Calu3 (cell line): ENCODE data around the gene GFRA1. TPM values are rescaled to one million over a fixed set of nuclear protein-coding genes. Genes with fewer than 3 reads are reported as not detected.

ENCODE experiments used
- BruUV-seq: library from RNA; stranded (reverse); fragments of 400-500 nt; replicated peaks from 2 replicates; lab custom pipeline; 2021; lab: Mats Ljungman, UMichigan
- CTCF ChIA-PET: fragments of 300-600 bp; sonication (Branson Sonifier 250); formaldehyde crosslinking; loops from one replicate; lab custom pipeline; 2022; ENCODE audit warnings: antibody characterized with exemption; lab: Charles Lee
- DNase-seq: peaks from one replicate; pipeline ENCODE4 v3.0.0; 2022
- H3K27ac Mint-ChIP-seq: one replicate; pipeline ENCODE4 v1.8.0; 2022; ENCODE audit warnings: mixed read lengths; ENCODE audit not compliant: unreplicated experiment
- H3K27me3 Mint-ChIP-seq: one replicate; pipeline ENCODE4 v1.8.0; 2022; ENCODE audit warnings: mixed read lengths; ENCODE audit not compliant: unreplicated experiment
- H3K36me3 Mint-ChIP-seq: one replicate; pipeline ENCODE4 v1.8.0; 2022; ENCODE audit warnings: mild to moderate bottlenecking, moderate library complexity, mixed read lengths; ENCODE audit not compliant: insufficient read depth, unreplicated experiment
- H3K4me1 Mint-ChIP-seq: one replicate; pipeline ENCODE4 v1.8.0; 2022; ENCODE audit warnings: mild to moderate bottlenecking, low read depth, mixed read lengths; ENCODE audit not compliant: unreplicated experiment
- H3K4me3 Mint-ChIP-seq: one replicate; pipeline ENCODE4 v1.8.0; 2022; ENCODE audit warnings: mild to moderate bottlenecking, low read depth, moderate library complexity, mixed read lengths; ENCODE audit not compliant: unreplicated experiment
- H3K9me3 Mint-ChIP-seq: one replicate; pipeline ENCODE4 v1.8.0; 2022; ENCODE audit warnings: low read depth, mixed read lengths; ENCODE audit not compliant: unreplicated experiment
- CTCF ChIP-seq: fragments of 200-600 bp; IDR thresholded peaks from one replicate; pipeline ENCODE4 v1.8.0; 2022; ENCODE audit warnings: antibody characterized with exemption; ENCODE audit not compliant: unreplicated experiment
- intact Hi-C: fragments of 100-400 bp; cut with micrococcal nuclease; formaldehyde crosslinking; loops from one replicate; pipeline ENCODE4 v1.10.0; 2022; ENCODE audit not compliant: unreplicated experiment
- total RNA-seq: library from RNA; stranded (reverse); gene quantifications from 2 replicates; pipeline ENCODE4 v1.2.3, GENCODE V29; 2022

The GFRA1 gene
- total RNA-seq, 1 experiment from 2014 or later = not detected

- H3K36me3 Mint-ChIP-seq = no peaks in the 10 kb centered on the region
- DNase-seq = no peak
- no peak overlapping the region for H3K4me3 Mint-ChIP-seq
- BruUV-seq = no TSS peak
- no peak overlapping the region for H3K27ac Mint-ChIP-seq
- no peaks in the 10 kb centered on the region for H3K27me3 Mint-ChIP-seq
- no peak for TF ChIP-seq CTCF
- intact Hi-C loops = no loop called here
- no peaks in the 10 kb centered on the region for H3K4me1 Mint-ChIP-seq
- H3K9me3 Mint-ChIP-seq = peaks cover 5% of the 10 kb centered on the region
- CTCF ChIA-PET = no interaction called here
Observed at GRCh38 chr10:116045366-116046356, 227.3 kb downstream of the GFRA1 start.

- H3K4me3 Mint-ChIP-seq = no peak overlapping the region
- peaks cover 5% of the 10 kb centered on the region for H3K9me3 Mint-ChIP-seq
- no peak for DNase-seq
- no peaks in the 10 kb centered on the region for H3K4me1 Mint-ChIP-seq
- H3K27ac Mint-ChIP-seq = no peak overlapping the region
- intact Hi-C loops = no loop called here
- CTCF ChIA-PET = no interaction called here
- H3K27me3 Mint-ChIP-seq = no peaks in the 10 kb centered on the region
- no TSS peak for BruUV-seq
- H3K36me3 Mint-ChIP-seq = no peaks in the 10 kb centered on the region
- no peak for TF ChIP-seq CTCF
Observed at GRCh38 chr10:116044801-116045248, 228.2 kb downstream of the GFRA1 start.

GRCh38 chr10:116043861-116044260 is 229.1 kb downstream of the GFRA1 start:
- intact Hi-C loops = no loop called here
- Mint-ChIP-seq H3K4me1 (no peaks in the 10 kb centered on the region), H3K27ac (no peak overlapping the region), H3K36me3 (no peaks in the 10 kb centered on the region), H3K27me3 (no peaks in the 10 kb centered on the region), H3K9me3 (peaks cover 5% of the 10 kb centered on the region), H3K4me3 (no peak overlapping the region)
- BruUV-seq = no TSS peak
- TF ChIP-seq CTCF = no peak
- CTCF ChIA-PET = no interaction called here
- DNase-seq = no peak

GRCh38 chr10:116043304-116043703 is 229.7 kb downstream of the GFRA1 start:
- CTCF ChIA-PET = no interaction called here
- no peak overlapping the region for H3K27ac Mint-ChIP-seq
- H3K4me3 Mint-ChIP-seq = no peak overlapping the region
- intact Hi-C loops = no loop called here
- TF ChIP-seq CTCF = no peak
- no peak for DNase-seq
- no peaks in the 10 kb centered on the region for H3K4me1 Mint-ChIP-seq
- H3K36me3 Mint-ChIP-seq = no peaks in the 10 kb centered on the region
- BruUV-seq = no TSS peak
- H3K27me3 Mint-ChIP-seq = no peaks in the 10 kb centered on the region
- H3K9me3 Mint-ChIP-seq = peaks cover 5% of the 10 kb centered on the region
